Fibroblast of skin of scalp (primary cell): ENCODE measurements around the gene SMPD3.

Experiments
- DNase-seq: peaks from one replicate; pipeline ENCODE4 v3.0.0-alpha.2; 2013

Gene SMPD3

DNA sequence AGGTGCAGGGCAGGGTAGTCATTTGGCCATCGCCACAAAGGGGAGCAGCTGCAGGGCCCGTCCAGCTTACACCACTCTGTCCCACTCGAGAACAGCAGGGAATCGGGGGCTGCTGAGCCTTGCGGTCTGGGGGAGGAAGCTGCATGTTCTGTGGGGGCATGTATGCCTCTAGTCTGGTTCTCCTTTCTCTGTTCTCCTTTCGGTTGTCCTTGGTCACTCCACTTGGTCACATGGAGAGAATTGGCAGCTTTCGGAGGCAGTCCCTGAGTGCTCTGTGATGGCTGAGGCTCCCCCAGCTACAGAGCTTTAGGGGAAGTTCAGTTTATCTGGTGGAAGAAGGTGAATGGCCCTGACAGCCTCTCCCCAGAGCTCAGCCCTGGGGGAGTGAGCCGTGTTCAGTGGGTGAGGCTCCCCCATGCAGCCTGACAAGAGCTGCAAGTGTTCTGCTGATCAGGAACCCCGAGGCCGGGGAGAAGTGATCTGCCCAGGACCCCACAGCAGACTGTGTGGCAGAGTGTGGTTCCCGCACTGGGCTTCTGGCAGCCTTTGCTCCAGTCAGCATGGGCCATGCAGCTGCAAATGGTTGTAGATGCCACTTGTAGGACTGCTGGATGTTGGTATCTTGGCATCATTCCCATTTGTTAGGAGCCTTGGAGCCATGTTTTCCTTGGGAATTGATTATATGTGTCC lies 22.3 kb upstream of the SMPD3 start:
- no peak for DNase-seq

DNA sequence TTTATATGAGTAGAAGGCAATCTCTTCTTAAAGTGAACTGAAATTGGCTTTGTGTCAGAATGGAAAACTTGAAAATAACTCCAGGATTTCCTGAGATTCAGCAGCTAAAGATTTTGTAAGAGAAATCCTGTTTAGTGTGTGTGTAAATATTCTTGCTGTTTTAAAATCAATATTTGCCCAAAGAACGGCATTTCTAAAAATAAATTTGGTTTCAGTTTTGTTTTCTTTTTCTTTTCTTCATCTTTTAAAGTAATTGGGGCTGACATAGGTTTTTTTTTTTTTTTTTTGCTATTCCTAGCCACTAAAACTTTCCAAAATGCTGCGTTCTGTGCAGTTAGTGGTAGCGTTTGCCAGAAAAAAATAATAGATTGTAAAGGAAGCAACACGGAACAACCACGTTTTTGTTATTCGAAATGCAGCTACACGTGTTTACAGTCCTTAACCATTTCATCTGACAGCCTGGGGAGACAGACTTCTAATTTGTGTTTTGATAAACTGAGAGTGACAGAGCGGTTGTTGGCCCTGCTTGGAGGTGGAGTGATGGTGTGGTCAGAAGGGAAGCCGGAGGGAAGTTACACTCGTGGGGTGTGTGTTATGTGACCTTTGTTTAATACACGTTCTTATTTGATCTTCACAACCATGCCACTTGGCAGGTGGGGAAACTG lies 21.6 kb upstream of the SMPD3 start:
- no peak for DNase-seq

DNA sequence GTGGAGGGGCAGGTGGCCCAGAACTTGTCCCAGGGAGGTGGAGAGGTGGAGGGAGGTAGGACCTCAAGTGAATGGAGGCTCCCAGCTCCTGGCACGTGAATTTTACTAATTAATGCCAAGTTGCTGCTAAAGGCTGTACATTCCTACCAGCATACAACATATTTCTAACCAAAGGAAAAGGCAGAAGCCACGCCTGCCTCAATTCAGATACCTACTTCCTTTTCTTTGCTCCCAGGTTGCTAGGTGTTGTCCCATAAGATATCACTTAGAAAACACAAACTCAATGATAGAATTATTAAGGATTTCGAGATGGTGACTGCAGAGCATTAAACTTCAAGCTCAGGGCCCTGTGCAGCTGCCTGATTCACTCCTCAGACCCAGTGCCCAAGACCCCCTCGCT lies 20.5 kb upstream of the SMPD3 start:
- no peak for DNase-seq

DNA sequence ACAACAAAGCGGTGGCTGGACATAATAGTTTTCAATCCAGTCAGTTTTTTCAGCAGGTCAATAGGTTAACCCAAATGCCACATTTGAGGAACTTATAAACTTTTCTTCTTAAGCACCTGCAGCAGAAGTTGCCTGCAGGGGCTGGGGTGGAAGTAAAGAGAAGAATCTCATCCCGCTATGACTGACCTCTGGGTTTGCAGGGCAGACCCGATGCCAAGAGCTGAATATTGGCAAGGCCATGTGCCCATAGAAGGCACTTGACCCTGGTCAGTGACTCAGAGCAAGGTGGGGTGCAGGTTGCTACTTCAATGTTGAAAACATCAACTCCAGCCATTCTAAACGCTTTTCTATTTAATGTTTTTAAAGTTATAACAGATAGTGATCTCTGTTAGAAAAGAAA lies 17.9 kb upstream of the SMPD3 start:
- DNase-seq = no peak

DNA sequence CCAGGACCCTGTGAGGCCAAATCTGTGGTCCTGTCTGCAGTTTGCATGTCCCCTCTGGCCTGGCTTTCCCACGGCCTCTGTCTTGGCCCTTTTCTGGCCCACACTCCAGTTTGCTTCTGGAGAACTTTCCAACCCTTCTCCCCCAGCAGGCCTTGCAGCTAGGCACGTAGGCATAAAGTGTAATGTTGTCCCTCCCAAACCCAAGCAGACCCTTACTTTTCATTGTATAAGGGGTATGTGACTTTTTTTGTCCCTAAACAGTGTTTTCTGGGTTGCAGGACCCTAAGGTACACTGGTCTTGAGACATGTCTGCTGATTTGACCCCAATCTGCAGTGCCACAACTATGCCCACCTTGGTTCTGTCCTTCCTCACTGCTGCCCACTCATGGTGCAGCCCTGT lies 15.6 kb upstream of the SMPD3 start:
- DNase-seq = no peak

DNA sequence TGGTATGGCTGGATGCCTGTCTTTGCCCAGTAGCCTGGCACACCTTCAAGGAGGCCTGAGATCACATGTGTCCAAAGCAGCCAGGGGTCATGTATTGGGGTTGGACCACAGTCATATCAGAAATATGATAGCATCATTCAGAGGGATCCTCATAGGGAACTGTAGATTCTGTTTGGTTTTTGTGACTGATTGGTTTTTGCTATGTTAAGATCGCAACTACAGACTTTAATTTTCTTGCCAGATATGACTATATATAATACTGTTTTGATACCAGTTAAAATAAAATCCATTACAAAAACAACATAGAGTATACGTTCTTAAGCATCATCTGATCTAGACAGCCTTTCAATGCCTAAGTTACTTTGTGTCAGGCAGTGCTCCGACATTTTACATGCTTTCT lies 11.8 kb upstream of the SMPD3 start:
- DNase-seq = no peak

DNA sequence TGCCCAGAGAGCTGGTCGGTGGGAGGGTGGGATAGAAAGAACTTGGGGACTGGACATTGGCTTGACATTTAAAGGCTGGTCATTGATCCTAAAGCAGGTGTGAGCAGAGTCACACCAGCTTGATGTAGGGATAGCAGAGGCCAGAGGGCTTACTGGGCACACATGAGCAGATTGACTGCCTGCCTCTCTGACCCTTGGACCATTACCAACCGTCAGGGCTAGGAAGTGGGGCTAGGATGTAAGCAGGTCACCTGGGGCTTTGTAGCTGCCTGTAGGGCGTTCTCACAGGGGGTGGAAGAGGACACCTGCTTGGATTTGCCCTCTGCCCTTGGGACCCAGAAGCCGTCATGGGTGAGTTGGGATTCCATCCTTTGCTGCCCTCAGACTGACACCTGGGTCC lies 11.1 kb upstream of the SMPD3 start:
- no peak for DNase-seq

DNA sequence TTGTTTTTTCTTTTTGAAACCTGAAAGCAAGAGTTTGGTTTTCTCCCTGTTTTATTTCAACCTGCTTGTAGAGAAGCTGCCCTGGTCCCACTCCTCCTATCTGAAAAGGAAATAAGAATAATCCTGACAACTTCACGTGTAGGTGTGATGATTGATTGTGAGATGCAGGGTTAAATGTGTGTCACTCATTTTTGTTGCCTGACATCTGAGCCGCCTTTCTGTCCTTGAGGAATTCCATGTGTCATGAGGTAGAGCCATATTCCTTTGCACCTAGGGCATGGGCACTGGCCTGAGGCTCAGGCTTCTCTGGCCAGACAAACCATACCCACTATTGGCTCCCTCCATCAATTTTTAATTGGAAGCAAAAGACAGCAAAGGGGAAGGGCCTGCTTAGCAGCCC lies 10.2 kb upstream of the SMPD3 start:
- no peak for DNase-seq

DNA sequence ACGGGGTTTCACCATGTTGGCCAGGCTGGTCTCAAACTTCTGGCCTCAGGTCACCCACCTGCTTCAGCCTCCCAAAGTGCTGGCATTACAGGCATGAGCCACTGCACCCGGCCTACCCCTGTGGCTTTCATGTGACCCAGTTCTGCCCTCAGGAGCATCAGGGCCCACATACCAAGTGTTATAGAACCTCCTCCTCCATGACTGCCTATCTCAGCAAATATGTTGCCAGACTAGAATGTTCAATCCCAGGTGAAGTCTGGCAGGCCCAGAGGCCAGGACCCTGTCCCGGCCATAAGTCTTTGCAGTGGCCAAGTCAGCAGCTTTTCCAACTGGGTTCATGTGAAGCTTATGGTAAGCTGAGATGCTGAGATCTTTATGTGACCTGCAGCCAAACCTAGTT lies 9.8 kb upstream of the SMPD3 start:
- DNase-seq = no peak

DNA sequence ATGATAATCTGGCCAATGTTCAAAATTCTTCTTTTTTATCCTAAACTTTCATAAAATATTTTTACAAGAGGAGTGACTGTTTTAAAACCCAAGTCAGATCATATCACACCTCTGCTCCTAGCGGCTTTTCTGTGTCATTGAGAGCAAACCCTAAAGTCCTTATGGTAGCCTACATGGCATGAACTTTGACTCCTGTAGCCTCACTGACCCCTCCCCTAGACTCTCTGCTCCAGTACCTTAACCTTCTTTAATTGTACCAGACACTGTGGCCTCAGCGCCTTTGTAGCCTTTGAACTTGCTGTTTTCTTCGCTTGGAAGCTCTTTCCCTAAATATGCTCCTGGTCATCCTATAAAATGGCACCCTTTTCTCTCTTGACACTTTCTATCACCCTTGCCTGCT lies 7.3 kb upstream of the SMPD3 start:
- no peak for DNase-seq

DNA sequence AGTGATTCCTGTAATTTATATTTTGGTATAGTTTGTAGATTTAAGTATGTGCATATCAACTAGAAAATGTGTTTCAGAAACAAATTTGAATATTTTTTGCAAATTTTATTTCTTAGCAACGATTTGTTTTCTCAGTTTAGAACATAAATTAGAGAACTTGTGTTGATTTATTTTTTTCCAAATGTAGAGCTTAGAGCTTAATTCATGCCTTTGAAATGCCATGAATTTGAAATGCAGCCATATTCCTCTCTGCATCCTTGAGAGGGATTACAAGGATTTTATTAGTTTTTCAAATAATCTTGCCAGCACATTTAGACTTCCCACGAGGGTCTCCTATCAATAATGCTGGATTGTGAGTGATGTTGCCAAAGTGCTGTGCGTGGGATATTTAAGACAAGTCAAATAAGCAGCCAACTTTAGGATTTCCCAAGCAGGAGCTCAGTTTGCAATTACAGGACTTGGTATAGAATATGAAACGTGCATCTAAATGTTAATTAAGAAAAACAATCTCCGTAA lies 6.7 kb upstream of the SMPD3 start:
- no peak for DNase-seq

DNA sequence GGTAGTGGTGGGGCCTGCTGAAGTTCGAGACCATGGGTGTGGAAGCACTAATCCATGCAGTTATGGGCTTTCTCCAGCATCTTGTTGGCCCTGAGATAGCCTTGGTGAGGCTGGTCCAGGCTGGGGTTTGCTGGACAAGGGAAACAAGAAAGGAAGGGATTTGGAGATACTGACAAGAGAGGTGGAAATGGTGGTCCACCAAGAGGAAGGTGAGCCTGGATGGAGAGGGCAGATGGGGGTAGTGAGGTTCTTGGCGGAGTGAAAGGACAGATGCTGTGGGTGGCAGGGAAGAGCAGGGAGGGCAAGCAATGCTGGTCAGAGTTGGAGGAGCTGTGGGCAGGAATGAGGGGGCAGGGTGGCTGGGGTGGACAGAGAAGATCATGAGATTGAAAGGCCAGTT lies 5.5 kb upstream of the SMPD3 start:
- no peak for DNase-seq

DNA sequence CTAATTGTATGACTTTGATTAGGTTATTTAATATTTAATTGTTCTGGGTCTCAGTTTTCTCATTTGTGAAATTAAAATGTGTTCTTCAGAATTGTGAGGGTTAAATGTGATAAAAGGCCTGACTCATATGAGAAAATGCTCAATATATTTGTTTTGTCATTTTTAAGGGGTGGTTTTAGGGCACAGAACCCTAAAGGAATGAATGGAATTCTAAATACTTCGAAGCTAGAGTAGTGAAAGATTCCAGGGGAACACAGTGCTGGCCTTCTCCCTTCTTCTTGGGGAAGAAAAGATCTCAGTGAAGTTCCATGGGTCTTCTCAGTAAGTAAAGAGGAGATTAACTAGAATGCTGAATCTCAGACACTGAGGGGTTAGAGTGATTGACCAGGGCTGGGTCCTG lies 3.9 kb upstream of the SMPD3 start:
- peak; percentile 60 for DNase-seq

DNA sequence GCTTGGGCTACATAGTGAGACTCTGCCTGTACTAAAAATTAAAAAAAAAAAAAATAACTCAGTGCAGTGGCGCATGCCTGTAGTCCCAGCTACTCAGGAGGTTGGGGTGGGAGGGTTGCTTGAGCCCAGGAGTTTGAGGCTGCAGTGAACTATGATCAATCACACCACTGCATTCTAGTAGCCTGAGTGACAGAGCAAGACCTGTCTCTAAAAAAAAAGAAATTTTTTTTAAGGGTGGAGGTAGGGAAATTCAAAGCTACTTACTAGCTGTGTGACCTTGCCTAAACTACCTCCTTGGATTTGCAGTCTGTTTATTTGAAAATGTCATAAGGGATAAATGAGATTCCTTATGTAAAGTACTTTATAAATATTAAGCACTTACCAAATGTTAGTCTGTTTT lies 3.4 kb upstream of the SMPD3 start:
- DNase-seq = no peak

DNA sequence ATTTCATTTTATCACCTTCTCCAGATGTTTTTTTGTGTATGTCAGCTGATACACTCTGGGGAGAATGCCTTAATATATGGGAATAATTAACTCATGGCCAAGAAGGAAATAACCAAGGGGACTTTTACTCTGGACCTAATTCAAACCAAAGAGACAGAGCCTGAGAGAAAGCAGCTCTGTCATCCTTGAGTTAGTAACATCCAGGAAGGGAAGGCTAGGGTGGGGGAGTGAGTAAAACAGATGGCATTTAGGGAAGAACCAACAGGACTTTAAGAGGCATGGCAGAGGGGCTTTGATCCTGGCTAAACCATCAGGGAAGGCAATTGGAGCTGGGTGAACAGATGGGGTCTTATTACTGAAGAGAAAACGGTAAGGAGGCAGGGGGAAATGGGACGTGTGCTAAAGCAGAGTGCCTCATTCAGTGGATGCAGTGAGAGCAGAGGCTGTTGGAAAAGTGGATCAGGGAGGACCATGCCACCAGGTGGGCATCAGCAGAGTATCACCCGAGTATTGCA lies 2.5 kb upstream of the SMPD3 start:
- peak; percentile 24 for DNase-seq

DNA sequence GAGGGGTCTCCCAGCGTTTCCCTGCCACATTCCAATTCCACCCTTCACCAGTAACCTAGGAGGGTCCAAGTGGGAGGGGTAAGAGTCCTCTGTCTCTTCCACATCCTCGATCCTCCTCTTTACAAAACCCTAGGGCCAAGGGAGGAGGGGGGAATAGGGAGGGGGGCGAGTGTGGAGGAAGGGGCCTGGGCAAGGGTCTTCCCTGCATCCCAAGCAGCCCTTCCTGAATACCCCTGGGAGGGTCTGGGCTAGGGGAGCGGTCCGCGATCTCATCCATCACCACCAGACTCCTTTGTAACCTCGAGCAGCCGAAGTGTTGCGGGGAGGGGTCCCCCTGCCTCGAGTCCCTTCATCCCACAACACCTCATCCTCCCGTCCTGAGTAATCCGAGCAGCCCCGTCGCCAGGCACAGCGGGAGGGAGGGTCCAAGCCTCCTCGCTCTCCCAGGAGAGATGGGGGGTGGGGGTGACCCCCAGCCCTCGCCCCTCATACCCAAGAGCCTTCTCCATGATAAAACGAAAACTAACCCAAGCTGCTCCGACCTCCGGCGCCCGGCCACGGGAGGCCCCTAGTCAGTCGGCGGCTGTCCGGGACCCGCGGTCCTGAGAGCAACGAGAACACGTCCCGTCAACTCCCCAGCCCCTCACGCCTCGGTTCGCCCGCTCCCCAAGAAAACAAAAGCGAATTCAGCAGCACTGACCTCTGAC lies 502 bp downstream of the SMPD3 start:
- DNase-seq = no peak

DNA sequence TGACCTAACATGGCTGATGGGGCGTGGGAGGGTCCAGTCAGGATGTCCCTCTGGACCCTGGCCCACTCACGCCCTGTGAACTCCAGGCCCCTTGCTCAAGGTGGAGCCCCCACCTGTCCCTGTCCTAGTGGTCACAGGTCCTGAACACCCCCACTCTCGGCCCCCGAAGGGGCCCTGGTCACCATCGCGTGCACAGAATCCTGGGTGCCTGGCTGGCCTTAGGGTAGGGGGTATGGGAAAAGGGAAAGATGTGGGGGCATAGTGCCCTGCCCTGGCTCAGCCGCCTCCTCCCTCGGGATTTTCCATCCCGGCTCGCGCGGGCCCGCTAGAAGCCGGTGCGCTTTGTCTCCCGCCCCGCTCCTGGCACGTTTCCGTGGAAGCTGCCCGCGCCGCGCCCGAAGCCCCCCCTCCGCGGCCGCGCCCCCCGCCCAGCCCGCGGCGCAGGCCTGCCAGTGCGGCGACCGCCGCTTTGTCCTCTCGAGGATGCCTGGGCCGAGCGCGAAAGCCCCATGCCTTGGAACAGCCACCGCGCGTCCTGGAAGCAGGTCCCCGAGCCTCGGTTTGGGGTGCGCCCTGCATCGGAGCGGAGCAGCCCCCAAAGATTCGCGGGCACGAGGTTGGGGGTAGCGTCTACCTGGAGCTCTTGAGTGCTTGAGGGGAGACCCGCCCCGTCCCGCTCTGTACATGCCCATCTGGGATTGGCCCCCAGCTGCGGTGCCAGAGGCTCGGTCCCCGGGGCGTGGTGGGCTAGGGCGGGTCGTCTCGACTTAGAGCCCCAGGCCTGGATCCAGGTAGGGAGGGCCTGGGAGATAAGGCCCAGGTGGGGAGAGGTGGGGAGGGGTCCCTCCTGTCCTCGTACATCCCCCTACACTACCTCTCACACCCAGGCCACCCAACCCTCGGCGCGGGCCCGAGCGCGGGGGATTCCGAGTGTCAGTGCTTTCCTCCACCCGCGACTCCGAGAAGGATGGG lies 1.3 kb downstream of the SMPD3 start:
- no peak for DNase-seq

DNA sequence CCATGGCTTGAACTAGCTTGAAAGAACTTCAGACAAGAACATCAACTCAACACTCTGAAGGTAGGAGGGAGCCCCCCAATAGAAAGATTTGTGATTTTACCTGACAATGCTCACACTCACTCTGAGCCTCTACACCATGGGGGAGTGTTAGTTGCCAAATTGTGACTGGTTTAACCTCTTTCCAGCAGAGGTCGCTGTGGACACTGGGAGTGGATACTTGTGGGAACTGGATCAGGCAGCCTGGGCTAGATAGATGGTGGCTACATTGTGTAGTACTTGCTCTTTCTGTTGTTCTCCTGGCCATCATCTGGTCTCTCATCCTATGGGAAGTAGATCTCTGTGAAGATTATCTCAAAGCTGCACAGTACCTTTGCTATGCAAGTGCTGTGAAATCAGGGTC lies 2.9 kb downstream of the SMPD3 start:
- peak; percentile 31 for DNase-seq

DNA sequence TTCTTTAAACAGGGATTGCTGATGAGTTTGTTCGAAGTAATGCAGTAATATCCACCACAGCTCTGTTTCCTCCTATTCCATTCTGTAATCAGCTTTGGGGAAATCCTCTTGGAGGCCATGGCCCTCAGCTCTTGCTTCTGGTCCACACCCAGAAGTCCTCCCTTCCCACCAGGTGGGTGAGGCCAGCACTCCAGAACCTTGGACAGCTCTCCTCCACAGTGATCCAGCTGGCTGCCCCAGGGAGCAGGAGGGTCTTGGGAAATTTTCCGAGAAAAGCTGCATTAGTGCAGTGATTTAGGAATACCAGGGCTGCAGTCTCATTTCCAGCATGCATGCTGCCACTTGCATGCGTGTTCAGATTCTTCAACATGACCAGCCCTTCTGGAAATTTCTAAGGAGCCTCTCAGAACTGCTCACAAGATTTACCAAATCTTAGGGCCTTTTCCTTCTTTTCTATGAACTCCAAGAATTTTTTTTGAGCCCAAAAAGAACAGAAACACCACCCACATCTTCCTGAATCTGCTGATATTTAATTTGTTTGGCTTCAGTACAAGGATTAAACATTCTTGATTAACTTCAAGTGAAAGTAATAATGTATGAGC lies 4.2 kb downstream of the SMPD3 start:
- peak; percentile 50 for DNase-seq

DNA sequence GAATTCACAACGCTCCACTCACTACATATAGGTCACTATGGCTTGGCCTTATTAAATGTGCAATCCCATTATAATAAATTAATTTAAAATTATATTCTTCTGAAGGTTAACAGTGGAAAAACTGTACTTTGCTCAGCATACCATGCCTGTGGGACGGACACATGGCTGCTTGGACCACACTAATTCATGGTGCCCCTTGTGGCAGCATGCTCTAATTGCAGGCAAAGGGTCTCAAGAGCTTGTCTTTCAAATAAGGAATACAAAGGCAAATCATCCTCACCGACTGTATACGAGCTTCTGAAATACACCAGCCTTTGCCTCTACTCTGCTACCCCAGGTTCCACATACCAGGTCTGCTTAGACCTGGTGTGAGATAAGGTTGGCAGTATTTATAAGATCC lies 11.7 kb downstream of the SMPD3 start:
- no peak for DNase-seq

DNA sequence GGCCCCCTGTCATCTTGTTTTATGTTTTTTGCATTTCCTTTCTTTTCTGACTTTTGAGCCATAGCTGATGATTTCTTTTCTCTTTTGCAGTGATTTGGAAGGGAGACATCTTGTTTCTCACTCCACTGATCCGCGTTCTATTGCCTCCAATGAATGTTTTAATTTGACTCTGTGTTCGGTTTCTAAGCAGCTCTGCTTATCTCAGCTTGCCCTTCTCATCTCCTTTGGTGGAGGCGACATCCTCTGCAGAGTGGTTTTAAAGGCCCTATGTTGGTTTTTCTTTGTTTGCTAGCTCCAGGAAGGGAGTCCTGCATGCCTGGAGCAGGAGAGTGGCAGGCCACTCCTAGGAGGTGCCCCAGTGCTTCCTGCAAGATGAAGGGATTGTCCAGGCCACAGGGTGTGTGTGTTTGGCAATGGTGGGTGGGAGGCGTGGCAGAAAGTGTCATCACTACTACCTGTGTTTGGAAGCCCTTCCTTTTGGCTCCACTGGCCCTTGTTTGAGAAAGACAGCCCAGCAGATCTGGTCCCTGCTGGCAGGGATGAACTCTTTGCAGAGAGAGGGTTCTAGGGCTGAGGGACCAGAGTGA lies 13.6 kb downstream of the SMPD3 start:
- no peak for DNase-seq

DNA sequence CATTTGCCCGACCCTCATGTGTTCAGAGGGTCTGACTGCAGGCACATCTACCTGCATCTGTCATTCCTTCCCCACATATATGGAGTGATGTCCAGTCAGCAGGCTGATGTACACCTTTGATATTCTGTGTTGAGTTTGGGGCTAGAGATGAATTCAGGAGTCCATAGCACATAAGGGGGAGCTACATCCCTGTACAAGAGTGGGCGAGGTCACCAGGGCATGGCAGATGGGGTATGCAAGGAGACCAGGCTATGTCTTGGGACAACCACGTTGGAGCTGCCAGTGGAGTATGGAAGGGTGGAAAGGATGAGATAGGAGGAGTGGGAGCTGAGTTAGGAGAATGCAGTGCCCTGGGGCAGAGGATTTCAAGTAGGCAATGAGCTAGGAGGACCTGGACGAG lies 15.0 kb downstream of the SMPD3 start:
- DNase-seq = no peak
